Mesenchymal stem cell (in vitro differentiated cells and primary cell): ENCODE data around the gene CCNC.

Source experiments
- DNase-seq: peaks from one replicate; pipeline ENCODE4 v3.0.0-alpha.2; 2013
- H2AFZ ChIP-seq: one replicate; pipeline ENCODE4 v1.6.1; 2013; ENCODE audit warnings: low read depth, mild to moderate bottlenecking, control low read depth, inconsistent platforms, low read length, moderate library complexity
- H2AK5ac ChIP-seq: 2 replicates; pipeline ENCODE4 v1.6.1; 2013; ENCODE audit warnings: low read length, moderate library complexity, mild to moderate bottlenecking, inconsistent platforms; ENCODE audit not compliant: severe bottlenecking
- H2BK120ac ChIP-seq: one replicate; pipeline ENCODE4 v1.6.1; 2013; ENCODE audit warnings: low read depth, mild to moderate bottlenecking, inconsistent platforms, low read length, moderate library complexity
- H2BK12ac ChIP-seq, 2 experiments: one replicate each; pipeline ENCODE4 v1.6.1; 2013; ENCODE audit warnings: inconsistent platforms in 2 of 2, low read length in 2 of 2, mild to moderate bottlenecking in 2 of 2, moderate library complexity in 2 of 2, control low read depth in 1 of 2
- H2BK15ac ChIP-seq: one replicate; pipeline ENCODE4 v1.6.1; 2013; ENCODE audit warnings: mild to moderate bottlenecking, low read depth, inconsistent platforms; ENCODE audit not compliant: poor library complexity, severe bottlenecking
- H2BK5ac ChIP-seq: 2 replicates; pipeline ENCODE4 v1.6.1; 2013; ENCODE audit warnings: low read depth, mild to moderate bottlenecking, low read length, control low read depth, inconsistent platforms; ENCODE audit not compliant: poor library complexity, severe bottlenecking
- H3K14ac ChIP-seq, 2 experiments: one replicate each; pipeline ENCODE4 v1.6.1; 2013; ENCODE audit warnings: inconsistent platforms in 2 of 2, low read length in 2 of 2, control low read depth in 1 of 2, mild to moderate bottlenecking in 1 of 2, moderate library complexity in 1 of 2
- H3K18ac ChIP-seq, 2 experiments: one replicate each; pipeline ENCODE4 v1.6.1; 2013; ENCODE audit warnings: inconsistent platforms in 2 of 2, low read length in 2 of 2, control low read depth in 1 of 2, low read depth in 1 of 2, mild to moderate bottlenecking in 1 of 2
- H3K23ac ChIP-seq, 2 experiments: one replicate each; pipeline ENCODE4 v1.6.1; 2013; ENCODE audit warnings: inconsistent platforms in 2 of 2, low read length in 2 of 2, mild to moderate bottlenecking in 2 of 2, moderate library complexity in 2 of 2, control low read depth in 1 of 2
- H3K27ac ChIP-seq: 2 replicates; pipeline ENCODE4 v1.5.1; 2013; ENCODE audit warnings: mild to moderate bottlenecking, moderate library complexity, low read length, control low read depth, inconsistent platforms; ENCODE audit not compliant: poor library complexity, severe bottlenecking
- H3K27me3 ChIP-seq, 2 experiments: 2 replicates each; pipeline versions ENCODE4 v1.6.1 to v1.7.0; 2013; ENCODE audit warnings: low read length in 2 of 2, mild to moderate bottlenecking in 2 of 2, moderate library complexity in 2 of 2, control low read depth in 1 of 2, inconsistent platforms in 1 of 2; ENCODE audit not compliant: control insufficient read depth in 1 of 2, insufficient read depth in 1 of 2
- H3K36me3 ChIP-seq, 2 experiments: 2 replicates each; pipeline versions ENCODE4 v1.6.1 to v1.7.0; 2013; ENCODE audit warnings: low read length in 2 of 2, control low read depth in 1 of 2, inconsistent platforms in 1 of 2, low read depth in 1 of 2, mild to moderate bottlenecking in 1 of 2; ENCODE audit not compliant: insufficient read depth in 2 of 2, control insufficient read depth in 1 of 2
- H3K4ac ChIP-seq, 2 experiments: one replicate each; pipeline ENCODE4 v1.6.1; 2013; ENCODE audit warnings: inconsistent platforms in 2 of 2, low read length in 2 of 2, mild to moderate bottlenecking in 2 of 2, moderate library complexity in 2 of 2, control low read depth in 1 of 2, low read depth in 1 of 2
- H3K4me1 ChIP-seq: 2 replicates; pipeline ENCODE4 v1.6.1; 2013; ENCODE audit warnings: low read depth, low read length, control low read depth; ENCODE audit not compliant: control insufficient read depth, insufficient read depth
- H3K4me2 ChIP-seq: 2 replicates; pipeline ENCODE4 v1.6.1; 2013; ENCODE audit warnings: low read length, mild to moderate bottlenecking, inconsistent platforms; ENCODE audit not compliant: poor library complexity, severe bottlenecking
- H3K4me3 ChIP-seq, 2 experiments: 2 replicates each; pipeline versions ENCODE4 v1.5.1 to v1.7.0; 2013; ENCODE audit warnings: low read length in 2 of 2, mild to moderate bottlenecking in 2 of 2, control low read depth in 1 of 2, low read depth in 1 of 2; ENCODE audit not compliant: insufficient read depth in 1 of 2
- H3K79me1 ChIP-seq: replicated peaks from 2 replicates; pipeline ENCODE4 v1.6.1; 2013; ENCODE audit warnings: mild to moderate bottlenecking, control low read depth, low read length, inconsistent platforms; ENCODE audit not compliant: poor library complexity, severe bottlenecking
- H3K9ac ChIP-seq: 2 replicates; pipeline ENCODE4 v1.7.0; 2013; ENCODE audit warnings: mild to moderate bottlenecking, low read length, moderate library complexity
- H3K9me3 ChIP-seq: 2 replicates; pipeline ENCODE4 v1.7.0; 2013; ENCODE audit warnings: mild to moderate bottlenecking, low read length; ENCODE audit not compliant: control insufficient read depth
- H4K8ac ChIP-seq: one replicate; pipeline ENCODE4 v1.6.1; 2013; ENCODE audit warnings: inconsistent platforms, mild to moderate bottlenecking, low read length, moderate library complexity
- H4K91ac ChIP-seq: one replicate; pipeline ENCODE4 v1.6.1; 2013; ENCODE audit warnings: mild to moderate bottlenecking, low read length, inconsistent platforms
- WGBS: methylation state at CpG from one replicate; pipeline ENCODE4 v1.1.7; 2013; ENCODE audit warnings: mixed read lengths; 5-methylcytosine and 5-hydroxymethylcytosine counted together

The CCNC gene

GRCh38 chr6:99548706-99549105 is 19.8 kb downstream of the CCNC start:
- DNase-seq = no peak
- Histone ChIP-seq H2AK5ac (no peak overlapping the region), H2AFZ (no peak overlapping the region), H3K4me1 (no peaks in the 10 kb centered on the region), H2BK12ac (no peak overlapping the region), H4K91ac (no peak overlapping the region), H4K8ac (no peak overlapping the region), H3K36me3 (peaks cover 3 to 78% of the 10 kb centered on the region in 2 experiments), H3K4ac (no peak overlapping the region), H2BK15ac (no peak overlapping the region), H2BK5ac (no peak overlapping the region), H3K4me3 (no peak overlapping the region), H3K18ac (no peak overlapping the region), H3K23ac (no peak overlapping the region), H3K79me1 (peaks cover 7% of the 10 kb centered on the region), H3K4me2 (no peak overlapping the region), H2BK120ac (no peak overlapping the region), H3K9ac (no peak overlapping the region), H3K14ac (no peak overlapping the region), H3K27ac (no peak overlapping the region), H3K27me3 (no peaks in the 10 kb centered on the region), H3K9me3 (no peaks in the 10 kb centered on the region)
- 100% methylated on average over 3 of the region's 4 CpGs for WGBS

DNA sequence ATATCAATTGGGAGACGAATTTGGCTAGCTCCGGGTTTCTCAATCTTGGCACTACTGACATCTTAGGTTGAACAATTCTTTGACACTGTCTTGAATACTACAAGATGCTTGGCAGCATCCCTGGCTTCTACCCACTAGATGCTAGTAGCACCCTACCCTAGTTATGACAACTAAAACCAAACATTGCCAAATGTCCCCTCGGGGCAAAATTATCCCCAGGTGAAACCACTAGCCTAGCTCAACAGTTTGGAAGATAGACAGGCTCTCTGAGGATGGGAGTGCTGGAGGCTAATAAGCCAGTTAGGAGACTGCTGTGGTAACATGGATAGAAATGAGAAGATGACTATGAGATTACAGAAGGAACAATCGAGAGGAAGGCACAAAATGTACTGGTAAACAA is 20.9 kb downstream of the CCNC start:
- no peak overlapping the region for H2BK15ac ChIP-seq

DNA sequence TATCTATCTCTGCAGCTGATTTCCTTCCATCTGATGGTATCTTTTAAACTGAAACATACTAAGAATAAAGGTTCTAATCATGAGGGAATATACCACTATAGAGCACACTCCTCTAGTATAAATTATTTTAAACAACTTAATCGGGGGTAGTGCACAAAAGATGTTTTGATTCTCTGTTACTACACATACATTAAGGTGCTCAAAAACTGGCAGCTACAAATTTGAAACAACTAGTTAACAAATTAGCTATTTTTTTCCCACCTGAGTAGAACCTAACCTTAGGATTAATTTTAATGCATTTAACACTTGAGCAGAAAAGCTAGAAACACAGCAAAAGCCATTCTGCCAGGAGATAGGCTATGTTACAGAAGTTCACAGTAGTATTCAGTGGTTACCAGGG is 23.0 kb downstream of the CCNC start:
- H3K23ac ChIP-seq = no peak overlapping the region
- DNase-seq = no peak
- H2AK5ac ChIP-seq = no peak overlapping the region
- H2BK5ac ChIP-seq = no peak overlapping the region
- H2BK12ac ChIP-seq = no peak overlapping the region
- H4K8ac ChIP-seq = no peak overlapping the region
- H3K9ac ChIP-seq = no peak overlapping the region
- no peak overlapping the region for H3K14ac ChIP-seq
- H3K4me1 ChIP-seq = no peaks in the 10 kb centered on the region
- H3K36me3 ChIP-seq = peaks cover 3 to 91% of the 10 kb centered on the region in 2 experiments
- no peak overlapping the region for H4K91ac ChIP-seq
- H3K79me1 ChIP-seq = peaks cover 8% of the 10 kb centered on the region
- no peak overlapping the region for H2AFZ ChIP-seq
- no peak overlapping the region for H2BK120ac ChIP-seq
- no peak overlapping the region for H3K4ac ChIP-seq
- no peak overlapping the region for H3K4me2 ChIP-seq
- 100% methylated on average over 1 of the region's 1 CpG for WGBS
- H3K18ac ChIP-seq = no peak overlapping the region
- H3K4me3 ChIP-seq = no peak overlapping the region
- H2BK15ac ChIP-seq = no peak overlapping the region
- no peaks in the 10 kb centered on the region for H3K27me3 ChIP-seq
- H3K9me3 ChIP-seq = no peaks in the 10 kb centered on the region
- H3K27ac ChIP-seq = no peak overlapping the region

More for the DNA sequence above, 20.9 kb downstream of the CCNC start:
- Histone ChIP-seq H2AK5ac (no peak overlapping the region), H2BK12ac (no peak overlapping the region), H2AFZ (no peak overlapping the region), H3K4me2 (no peak overlapping the region), H3K4ac (no peak overlapping the region), H3K4me3 (no peak overlapping the region), H3K79me1 (peaks cover 6% of the 10 kb centered on the region), H3K9ac (no peak overlapping the region), H3K14ac (no peak overlapping the region), H3K9me3 (no peaks in the 10 kb centered on the region), H4K91ac (no peak overlapping the region), H3K27me3 (no peaks in the 10 kb centered on the region), H2BK5ac (no peak overlapping the region), H4K8ac (no peak overlapping the region), H3K23ac (no peak overlapping the region), H2BK120ac (no peak overlapping the region), H3K18ac (no peak overlapping the region), H3K27ac (no peak overlapping the region), H3K36me3 (peaks cover 3 to 80% of the 10 kb centered on the region in 2 experiments), H3K4me1 (no peaks in the 10 kb centered on the region)
- DNase-seq = no peak
- WGBS = 98% methylated on average over 4 of the region's 4 CpGs

- H2BK12ac ChIP-seq = no peak overlapping the region
- no peak overlapping the region for H3K4me2 ChIP-seq
- H3K36me3 ChIP-seq = peaks cover 3 to 82% of the 10 kb centered on the region in 2 experiments
- H3K4me3 ChIP-seq = no peak overlapping the region
- H2AK5ac ChIP-seq = no peak overlapping the region
- H3K14ac ChIP-seq = no peak overlapping the region
- no peak overlapping the region for H2BK15ac ChIP-seq
- no peaks in the 10 kb centered on the region for H3K9me3 ChIP-seq
- H3K23ac ChIP-seq = no peak overlapping the region
- H2BK5ac ChIP-seq = no peak overlapping the region
- H3K27me3 ChIP-seq = no peaks in the 10 kb centered on the region
- H3K9ac ChIP-seq = no peak overlapping the region
- H3K4me1 ChIP-seq = no peaks in the 10 kb centered on the region
- H2AFZ ChIP-seq = no peak overlapping the region
- H4K91ac ChIP-seq = no peak overlapping the region
- no peak overlapping the region for H4K8ac ChIP-seq
- no peak overlapping the region for H3K18ac ChIP-seq
- no peak overlapping the region for H2BK120ac ChIP-seq
- H3K79me1 ChIP-seq = peaks cover 8% of the 10 kb centered on the region
- H3K4ac ChIP-seq = no peak overlapping the region
- H3K27ac ChIP-seq = no peak overlapping the region
- DNase-seq = no peak
Measured at GRCh38 chr6:99543968-99544367, 24.5 kb downstream of the CCNC start.
